PFSK-1 (cell line): ENCODE data around the gene SIL1.

Source experiments
- FOXP2 ChIP-seq: optimal IDR thresholded peaks from 2 replicates; pipeline ENCODE3; 2011; ENCODE audit warnings: borderline replicate concordance, control low read depth, inconsistent platforms; ENCODE audit not compliant: insufficient read depth; ENCODE audit errors: extremely low read length, extremely low read depth
- POLR2AphosphoS5 ChIP-seq: IDR thresholded peaks from 2 replicates; pipeline ENCODE4 v1.6.1; 2012; ENCODE audit warnings: low read depth, mild to moderate bottlenecking, control low read depth, low read length, moderate library complexity
- SIN3A ChIP-seq: IDR thresholded peaks from 2 replicates; pipeline ENCODE4 v1.6.1; 2012; ENCODE audit warnings: mild to moderate bottlenecking, low read length, moderate library complexity, borderline replicate concordance; ENCODE audit not compliant: insufficient read depth
- TF ChIP-seq, protein P1 (sequence below), 2 experiments: IDR thresholded peaks; 2 replicates each; pipeline versions ENCODE4 v1.6.1 to v1.8.0; 2011 to 2012; ENCODE audit warnings: low read depth in 2 of 2, low read length in 2 of 2, control low read depth in 1 of 2, inconsistent platforms in 1 of 2, mild to moderate bottlenecking in 1 of 2, moderate library complexity in 1 of 2; ENCODE audit not compliant: insufficient read depth in 1 of 2

DNA sequence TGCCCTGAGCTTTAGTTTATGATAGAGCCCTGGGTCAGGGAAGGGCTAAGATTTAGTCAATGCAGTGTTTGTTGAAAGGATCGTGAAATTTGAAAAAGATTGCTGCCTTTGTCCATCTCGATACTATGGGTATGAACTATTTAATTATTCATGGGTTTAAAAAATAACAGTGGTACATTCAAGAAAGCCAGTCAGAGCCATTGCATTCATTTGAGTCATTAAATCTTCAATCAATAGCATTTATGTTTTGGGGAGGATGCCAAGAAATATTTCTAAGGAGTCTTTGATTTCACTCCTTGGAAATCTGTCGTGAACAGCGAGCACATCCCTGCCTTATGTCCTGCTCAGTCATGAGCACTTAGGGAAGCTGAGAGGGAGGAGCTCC, 268.6 kb downstream of the SIL1 start:
- TF ChIP-seq POLR2AphosphoS5 (no peak), SIN3A (no peak), FOXP2 (no peak)
- TF ChIP-seq, protein P1, sequence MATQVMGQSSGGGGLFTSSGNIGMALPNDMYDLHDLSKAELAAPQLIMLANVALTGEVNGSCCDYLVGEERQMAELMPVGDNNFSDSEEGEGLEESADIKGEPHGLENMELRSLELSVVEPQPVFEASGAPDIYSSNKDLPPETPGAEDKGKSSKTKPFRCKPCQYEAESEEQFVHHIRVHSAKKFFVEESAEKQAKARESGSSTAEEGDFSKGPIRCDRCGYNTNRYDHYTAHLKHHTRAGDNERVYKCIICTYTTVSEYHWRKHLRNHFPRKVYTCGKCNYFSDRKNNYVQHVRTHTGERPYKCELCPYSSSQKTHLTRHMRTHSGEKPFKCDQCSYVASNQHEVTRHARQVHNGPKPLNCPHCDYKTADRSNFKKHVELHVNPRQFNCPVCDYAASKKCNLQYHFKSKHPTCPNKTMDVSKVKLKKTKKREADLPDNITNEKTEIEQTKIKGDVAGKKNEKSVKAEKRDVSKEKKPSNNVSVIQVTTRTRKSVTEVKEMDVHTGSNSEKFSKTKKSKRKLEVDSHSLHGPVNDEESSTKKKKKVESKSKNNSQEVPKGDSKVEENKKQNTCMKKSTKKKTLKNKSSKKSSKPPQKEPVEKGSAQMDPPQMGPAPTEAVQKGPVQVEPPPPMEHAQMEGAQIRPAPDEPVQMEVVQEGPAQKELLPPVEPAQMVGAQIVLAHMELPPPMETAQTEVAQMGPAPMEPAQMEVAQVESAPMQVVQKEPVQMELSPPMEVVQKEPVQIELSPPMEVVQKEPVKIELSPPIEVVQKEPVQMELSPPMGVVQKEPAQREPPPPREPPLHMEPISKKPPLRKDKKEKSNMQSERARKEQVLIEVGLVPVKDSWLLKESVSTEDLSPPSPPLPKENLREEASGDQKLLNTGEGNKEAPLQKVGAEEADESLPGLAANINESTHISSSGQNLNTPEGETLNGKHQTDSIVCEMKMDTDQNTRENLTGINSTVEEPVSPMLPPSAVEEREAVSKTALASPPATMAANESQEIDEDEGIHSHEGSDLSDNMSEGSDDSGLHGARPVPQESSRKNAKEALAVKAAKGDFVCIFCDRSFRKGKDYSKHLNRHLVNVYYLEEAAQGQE (IDR thresholded peaks at IDR 0.05; ENCODE audit: insufficient read depth in 1 of 2, low read depth in 2 of 2, low read length in 2 of 2) = no peak
